Common myeloid progenitor, CD34-positive (primary cell): Measurements from ENCODE around the gene ATP8B2.
A peak's percentile ranks its signal among the peaks of the same experiment; 100 is the strongest.
"Not testable (repeated sequence)": the region's sequence is repeated elsewhere in the genome, so short reads cannot be mapped to it uniquely, and the experiment has no call there.

Experiments
- CTCF ChIA-PET: fragments of 350-600 bp; sonication (Branson Sonifier 250); formaldehyde crosslinking; loops from one replicate; lab custom pipeline; 2021; ENCODE audit warnings: antibody characterized with exemption; lab: Charles Lee
- POLR2A ChIA-PET: fragments of 350-600 bp; sonication (Branson Sonifier 250); formaldehyde crosslinking; loops from one replicate; lab custom pipeline; 2021; ENCODE audit warnings: antibody characterized with exemption; lab: Charles Lee
- DNase-seq, 3 donors: peaks; one replicate each; pipeline versions ENCODE4 v3.0.0 to v3.0.0-alpha.2; 2013
- H3K27ac ChIP-seq, 2 experiments: 1 replicate in 1 of 2; 2 replicates in 1 of 2; pipeline ENCODE4 v1.7.0; 2013; ENCODE audit warnings: inconsistent platforms in 2 of 2, low read length in 2 of 2, mild to moderate bottlenecking in 2 of 2, low read depth in 1 of 2, moderate library complexity in 1 of 2; ENCODE audit not compliant: severe bottlenecking in 2 of 2, insufficient read depth in 1 of 2, poor library complexity in 1 of 2
- H3K27me3 ChIP-seq, 5 experiments: replicated peaks in 2 of 5; 1 replicate in 3 of 5; 2 replicates in 2 of 5; pipeline versions ENCODE4 v1.6.1 to v1.7.0; 2013; ENCODE audit warnings: low read length in 4 of 5, mild to moderate bottlenecking in 2 of 5, moderate library complexity in 2 of 5, inconsistent platforms in 1 of 5; ENCODE audit not compliant: insufficient read depth in 5 of 5, control insufficient read depth in 4 of 5
- H3K36me3 ChIP-seq, 4 experiments: 1 replicate in 2 of 4; 2 replicates in 2 of 4; pipeline versions ENCODE4 v1.6.1 to v1.7.0; 2013; ENCODE audit warnings: low read length in 3 of 4, control low read depth in 1 of 4, mild to moderate bottlenecking in 1 of 4; ENCODE audit not compliant: control insufficient read depth in 4 of 4, insufficient read depth in 4 of 4
- H3K4me1 ChIP-seq, 4 experiments: 1 replicate in 3 of 4; 2 replicates in 1 of 4; pipeline versions ENCODE4 v1.6.1 to v1.7.1; 2013; ENCODE audit warnings: low read length in 3 of 4, mild to moderate bottlenecking in 3 of 4, control low read depth in 1 of 4, inconsistent platforms in 1 of 4, moderate library complexity in 1 of 4; ENCODE audit not compliant: control insufficient read depth in 4 of 4, insufficient read depth in 4 of 4; ENCODE audit errors: control extremely low read depth in 1 of 4
- H3K4me3 ChIP-seq, 7 experiments: 1 replicate in 4 of 7; 2 replicates in 3 of 7; pipeline versions ENCODE4 v1.5.1 to v1.7.0; 2013; ENCODE audit warnings: mild to moderate bottlenecking in 7 of 7, low read length in 6 of 7, moderate library complexity in 6 of 7, inconsistent platforms in 2 of 7, low read depth in 2 of 7, control low read depth in 1 of 7; ENCODE audit not compliant: insufficient read depth in 4 of 7, control insufficient read depth in 1 of 7; ENCODE audit errors: extremely low read depth in 1 of 7
- H3K9me3 ChIP-seq, 5 experiments: 1 replicate in 4 of 5; 2 replicates in 1 of 5; pipeline versions ENCODE4 v1.6.1 to v1.7.1; 2013; ENCODE audit warnings: low read length in 4 of 5, mild to moderate bottlenecking in 2 of 5, inconsistent platforms in 1 of 5, low read depth in 1 of 5, moderate library complexity in 1 of 5; ENCODE audit not compliant: control insufficient read depth in 4 of 5, insufficient read depth in 2 of 5; ENCODE audit errors: control extremely low read depth in 1 of 5
- WGBS: methylation state at CpG from one replicate; pipeline ENCODE4 v1.1.5; 2013; ENCODE audit not compliant: insufficient coverage; 5-methylcytosine and 5-hydroxymethylcytosine counted together

ATP8B2 gene

DNA sequence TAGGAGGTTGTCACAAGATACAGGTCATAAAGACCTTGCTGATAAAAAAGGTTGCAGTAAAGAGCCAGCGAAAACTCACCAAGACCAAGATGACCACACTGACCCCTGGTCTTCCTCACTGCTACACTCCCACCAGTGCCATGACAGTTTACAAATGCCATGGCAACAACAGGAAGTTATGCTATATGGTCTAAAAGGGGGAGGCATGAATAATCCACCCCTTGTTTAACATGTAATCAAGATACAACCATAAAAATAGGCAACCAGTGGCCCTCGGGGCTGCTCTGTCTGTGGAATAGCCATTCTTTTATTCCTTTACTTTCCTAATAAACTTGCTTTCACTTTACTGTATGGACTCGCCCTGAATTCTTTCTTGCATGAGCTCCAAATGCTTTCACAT lies 11.1 kb upstream of the ATP8B2 start:
- ChIA-PET CTCF (interaction anchor here (0.7 to 4.1 kb wide), 4 partner anchors 9 to 27 kb away, joined by 3 to 16 read pairs (median 7); no protein-coding TSS in a partner anchor), POLR2A (interaction anchor here (0.6 kb wide), 1 partner anchor 23 kb away, joined by 7 read pairs; no protein-coding TSS in a partner anchor)
- not testable (repeated sequence) for H3K9me3 ChIP-seq, H3K27ac ChIP-seq, DNase-seq, H3K36me3 ChIP-seq, H3K4me3 ChIP-seq, H3K4me1 ChIP-seq, H3K27me3 ChIP-seq
- 100% methylated on average over 1 of the region's 3 CpGs for WGBS

GRCh38 chr1:154316704-154317103 lies 8.6 kb upstream of the ATP8B2 start:
- CTCF ChIA-PET: interaction anchor here (2.4 to 2.8 kb wide), 2 partner anchors 18 to 26 kb away, joined by 5 to 10 read pairs; no protein-coding TSS in a partner anchor
- no peak overlapping the region for H3K27ac ChIP-seq
- no CpG with 5 or more reads among the region's 1 CpG for WGBS
- peaks cover 0 to 8% (median 6%) of the 10 kb centered on the region in 4 experiments for H3K4me1 ChIP-seq
- peaks cover 0 to 1% (median 0%) of the 10 kb centered on the region in 5 experiments for H3K9me3 ChIP-seq
- POLR2A ChIA-PET: interaction anchor here (0.6 kb wide), 1 partner anchor 229 kb away, joined by 6 read pairs; no protein-coding TSS in a partner anchor
- H3K36me3 ChIP-seq: no peaks in the 10 kb centered on the region
- H3K27me3 ChIP-seq: no peaks in the 10 kb centered on the region
- H3K4me3 ChIP-seq: no peak overlapping the region
- peak in 2 of 3 donors; percentile 16 to 44 for DNase-seq

DNA sequence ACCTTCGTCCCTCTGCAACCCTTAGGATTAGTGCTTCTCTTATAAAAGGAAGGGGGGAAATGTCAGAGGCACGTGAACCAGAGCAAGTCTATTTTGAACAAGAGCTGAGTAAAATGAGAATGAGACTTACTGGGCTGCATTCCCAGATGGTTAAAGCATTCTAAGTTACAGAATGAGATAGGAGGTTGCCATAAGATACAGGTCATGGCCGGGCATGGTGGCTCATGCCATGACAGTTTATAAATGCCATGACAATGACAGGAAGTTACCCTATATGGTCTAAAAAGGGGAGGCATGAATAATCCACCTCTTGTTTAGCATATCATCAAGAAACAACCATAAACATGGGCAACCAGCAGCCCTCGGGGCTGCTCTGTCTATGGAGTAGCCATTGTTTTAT lies 6.9 kb upstream of the ATP8B2 start:
- H3K4me1 ChIP-seq: peaks cover 0 to 8% (median 6%) of the 10 kb centered on the region in 4 experiments
- CTCF ChIA-PET: interaction anchor here (1.0 to 1.8 kb wide), 4 partner anchors 16 to 36 kb away, joined by 3 read pairs; no protein-coding TSS in a partner anchor
- no peak for DNase-seq
- POLR2A ChIA-PET: no interaction called here
- H3K27me3 ChIP-seq: no peaks in the 10 kb centered on the region
- H3K9me3 ChIP-seq: peaks cover 0 to 1% (median 0%) of the 10 kb centered on the region in 5 experiments
- no peak overlapping the region for H3K27ac ChIP-seq
- H3K36me3 ChIP-seq: no peaks in the 10 kb centered on the region
- H3K4me3 ChIP-seq: no peak overlapping the region
- 96% methylated on average over 3 of the region's 4 CpGs for WGBS

DNA sequence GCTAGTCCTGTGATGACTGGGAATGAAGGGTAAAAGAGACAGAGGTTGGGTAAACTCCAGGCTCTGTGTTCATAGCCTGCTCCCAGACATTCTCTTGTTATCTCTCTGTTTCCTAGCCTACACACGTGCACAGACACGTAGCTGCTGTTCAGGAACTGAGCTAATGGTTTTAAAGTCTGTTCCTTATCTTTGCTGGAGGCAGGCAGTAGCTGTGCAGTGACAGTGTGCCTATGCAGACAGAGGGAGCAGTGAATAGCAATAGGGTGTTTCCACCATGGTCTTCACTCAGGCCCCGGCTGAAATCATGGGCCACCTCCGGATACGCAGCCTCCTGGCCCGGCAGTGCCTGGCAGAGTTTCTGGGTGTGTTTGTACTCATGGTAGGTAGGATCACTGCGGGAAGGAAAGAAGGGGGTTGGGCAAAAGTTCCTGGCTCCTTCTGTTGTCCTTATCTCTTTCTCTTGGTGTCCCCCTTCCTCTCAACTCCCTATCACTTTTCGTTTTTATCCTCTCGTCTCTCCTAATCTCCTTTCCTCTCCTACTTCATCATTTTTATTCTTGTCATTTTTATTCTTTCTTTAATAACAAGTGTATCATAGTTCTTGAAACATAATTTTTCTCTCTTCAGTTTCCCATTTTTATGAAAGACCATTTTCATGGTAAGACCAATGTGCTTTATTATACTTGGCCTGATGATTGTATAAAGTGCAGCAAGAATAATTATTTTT lies 4.3 kb upstream of the ATP8B2 start, which contains the start of gene AQP10:
Gene AQP10, plus strand, starts transcription at position 212 of the 727 bp plus-strand sequence. Its CDS starts 63 bp downstream, at position 275.
- 0% methylated on average over 3 of the region's 9 CpGs for WGBS
- peak within 1 kb of the TSS in 1 of 2 experiments; percentile 38 for H3K27ac ChIP-seq
- H3K4me1 ChIP-seq: peaks cover 0 to 21% (median 17%) of the 10 kb centered on the region in 4 experiments
- H3K27me3 ChIP-seq: no peaks in the 10 kb centered on the region
- peak within 1 kb of the TSS in 2 of 7 experiments; percentile 7 to 8 for H3K4me3 ChIP-seq
- ChIA-PET CTCF (interaction anchor here (0.6 to 18.9 kb wide), 5 partner anchors 8 to 48 kb away, joined by 3 to 429 read pairs (median 4); no protein-coding TSS in a partner anchor), POLR2A (interaction anchor here (0.6 to 0.7 kb wide), 2 partner anchors 74 to 81 kb away, joined by 3 to 4 read pairs; no protein-coding TSS in a partner anchor)
- H3K9me3 ChIP-seq: peaks cover 0 to 1% (median 0%) of the 10 kb centered on the region in 5 experiments
- peak; percentile 52 to 79 (median 67) for DNase-seq
- H3K36me3 ChIP-seq: no peaks in the 10 kb centered on the region

GRCh38 chr1:154321609-154321934 lies 3.8 kb upstream of the ATP8B2 start:
- H3K27me3 ChIP-seq, H3K36me3 ChIP-seq, H3K9me3 ChIP-seq, DNase-seq, H3K4me3 ChIP-seq, POLR2A ChIA-PET: not testable (repeated sequence)
- Histone ChIP-seq H3K4me1 (peaks cover 2 to 26% (median 22%) of the 10 kb centered on the region in 4 experiments), H3K27ac (peak overlapping the region in 1 of 2 experiments; percentile 38)
- CTCF ChIA-PET: interaction anchor here (18.9 kb wide), 1 partner anchor 21 kb away, joined by 429 read pairs; no protein-coding TSS in a partner anchor

- no peak overlapping the region for H3K27ac ChIP-seq
- WGBS: 99% methylated on average over 7 of the region's 7 CpGs
- POLR2A ChIA-PET: no interaction called here
- no peak for DNase-seq
- no peaks in the 10 kb centered on the region for H3K27me3 ChIP-seq
- no peaks in the 10 kb centered on the region for H3K9me3 ChIP-seq
- no peaks in the 10 kb centered on the region for H3K36me3 ChIP-seq
- H3K4me1 ChIP-seq: peaks cover 10 to 44% (median 41%) of the 10 kb centered on the region in 4 experiments
- CTCF ChIA-PET: interaction anchor here (1.2 to 18.9 kb wide), 6 partner anchors 10 to 50 kb away, joined by 3 to 429 read pairs (median 6); no protein-coding TSS in a partner anchor
- H3K4me3 ChIP-seq: no peak overlapping the region
These were observed 1.8 kb upstream of the ATP8B2 start for GRCh38 chr1:154323493-154323892.
